Lower leg skin (tissue), 4 donors: ENCODE measurements around the gene TBC1D24. TPM values are rescaled to one million over a fixed set of nuclear protein-coding genes. Genes with fewer than 3 reads are reported as not detected.

Source experiments
- DNase-seq, 2 donors: peaks; one replicate each; pipeline ENCODE4 v3.0.0-alpha.2; 2019; ENCODE audit warnings: low spot score in 2 of 2
- H3K4me3 ChIP-seq: fragments of 200-600 bp; sonication (generic); 2 replicates; pipeline ENCODE4 v1.5.1; 2017; ENCODE audit warnings: mild to moderate bottlenecking, low read depth; ENCODE audit not compliant: poor library complexity, severe bottlenecking
- POLR2A ChIP-seq, 2 donors: fragments of 450-650 bp; IDR thresholded peaks; one replicate each; pipeline ENCODE4 v1.6.1; 2016 to 2017; ENCODE audit warnings: antibody characterized with exemption in 2 of 2, mild to moderate bottlenecking in 1 of 2, moderate library complexity in 1 of 2
- WGBS, 2 donors: methylation state at CpG; one replicate each; pipeline ENCODE4 v1.1.5; 2018; 5-methylcytosine and 5-hydroxymethylcytosine counted together
- intact Hi-C: fragments of 100-400 bp; cut with DNase I; formaldehyde crosslinking; loops from one replicate; pipeline ENCODE4 v1.15.0; 2023; ENCODE audit warnings: low total_unique reads
- total RNA-seq, 4 donors: library from RNA; depleted of rRNA; stranded (reverse); fragments of >200 nt; gene quantifications; one replicate each; pipeline ENCODE4 v1.1.0, GENCODE V29; 2016
- TF ChIP-seq, protein P1 (sequence below), 3 donors: fragments of 450-650 bp; IDR thresholded peaks; one replicate each; pipeline ENCODE4 v1.5.1; 2016; ENCODE audit warnings: antibody characterized with exemption in 3 of 3, mild to moderate bottlenecking in 3 of 3, moderate library complexity in 2 of 3

Gene TBC1D24
- total RNA-seq, 4 donors from 2014 or later = 12.1 to 19.1 (median 15.3) TPM

DNA sequence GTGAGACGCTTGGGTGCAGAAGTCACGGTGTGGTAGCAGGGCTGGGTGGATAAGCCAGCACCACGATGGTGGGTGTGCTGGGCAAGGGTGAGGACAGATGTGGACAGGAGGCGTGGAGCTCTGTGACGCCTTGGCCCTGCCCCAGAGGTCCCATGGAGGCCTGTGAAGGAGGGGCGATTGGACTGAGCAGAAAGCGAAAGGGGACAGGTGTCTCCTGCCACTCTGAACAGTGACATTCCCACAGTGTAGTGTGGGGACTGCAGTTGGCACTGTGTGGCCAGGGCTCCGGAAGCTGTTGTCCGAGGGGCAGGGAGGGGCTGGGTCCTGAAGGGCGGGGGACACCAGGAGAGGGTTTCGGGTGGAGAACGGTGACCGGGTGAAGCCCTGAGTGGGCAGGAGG, 7.3 kb downstream of the TBC1D24 start:
- DNase-seq = no peak
- intact Hi-C loops = no loop called here
- H3K4me3 ChIP-seq = no peak overlapping the region
- TF ChIP-seq, protein P1, sequence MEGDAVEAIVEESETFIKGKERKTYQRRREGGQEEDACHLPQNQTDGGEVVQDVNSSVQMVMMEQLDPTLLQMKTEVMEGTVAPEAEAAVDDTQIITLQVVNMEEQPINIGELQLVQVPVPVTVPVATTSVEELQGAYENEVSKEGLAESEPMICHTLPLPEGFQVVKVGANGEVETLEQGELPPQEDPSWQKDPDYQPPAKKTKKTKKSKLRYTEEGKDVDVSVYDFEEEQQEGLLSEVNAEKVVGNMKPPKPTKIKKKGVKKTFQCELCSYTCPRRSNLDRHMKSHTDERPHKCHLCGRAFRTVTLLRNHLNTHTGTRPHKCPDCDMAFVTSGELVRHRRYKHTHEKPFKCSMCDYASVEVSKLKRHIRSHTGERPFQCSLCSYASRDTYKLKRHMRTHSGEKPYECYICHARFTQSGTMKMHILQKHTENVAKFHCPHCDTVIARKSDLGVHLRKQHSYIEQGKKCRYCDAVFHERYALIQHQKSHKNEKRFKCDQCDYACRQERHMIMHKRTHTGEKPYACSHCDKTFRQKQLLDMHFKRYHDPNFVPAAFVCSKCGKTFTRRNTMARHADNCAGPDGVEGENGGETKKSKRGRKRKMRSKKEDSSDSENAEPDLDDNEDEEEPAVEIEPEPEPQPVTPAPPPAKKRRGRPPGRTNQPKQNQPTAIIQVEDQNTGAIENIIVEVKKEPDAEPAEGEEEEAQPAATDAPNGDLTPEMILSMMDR (IDR thresholded peaks at IDR 0.05) = no peak
- WGBS, 2 donors = 46 to 67% methylated on average over 13 of the region's 13 CpGs

DNA sequence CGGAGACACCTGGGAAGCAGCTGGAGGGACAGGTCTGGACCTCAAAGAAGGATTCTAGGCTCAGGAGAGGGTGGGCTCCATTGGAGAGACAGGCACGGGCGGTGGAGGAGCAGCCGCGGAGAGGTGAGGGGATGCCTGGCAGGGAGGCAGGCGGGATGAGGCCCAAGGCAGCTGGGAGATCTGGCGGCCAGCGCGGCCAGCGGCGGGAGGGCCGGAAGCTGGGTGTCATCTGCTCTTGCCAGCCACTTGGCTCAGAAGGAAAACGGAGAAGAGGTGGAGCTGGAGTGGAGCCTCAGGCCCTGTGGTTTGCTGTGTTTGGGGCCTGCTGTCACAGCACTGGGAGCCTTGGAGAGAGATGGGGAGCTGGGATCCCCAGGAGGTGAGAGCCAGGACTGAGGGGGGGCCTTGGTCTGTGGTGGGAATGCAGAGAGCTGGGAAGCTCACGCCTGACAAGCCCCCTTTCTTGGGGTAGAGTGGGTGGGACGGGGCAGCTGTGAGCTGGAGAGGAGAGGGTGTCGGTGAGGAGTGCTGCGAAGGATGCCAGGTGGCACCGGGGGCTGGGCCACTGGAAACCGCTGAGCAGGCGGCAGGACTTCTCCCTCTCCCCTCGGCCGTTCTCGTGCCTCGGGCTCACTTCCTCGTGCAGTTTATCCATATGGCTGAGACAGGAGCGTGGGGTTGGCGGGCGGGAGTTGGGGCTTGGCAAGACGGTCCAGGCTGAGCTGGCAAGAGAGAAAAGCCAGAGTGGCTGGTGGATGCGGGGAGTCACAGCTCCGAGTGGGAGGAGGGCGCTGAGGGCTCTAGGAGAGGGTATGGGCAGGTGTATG, 8.0 kb downstream of the TBC1D24 start:
- intact Hi-C loops = no loop called here
- TF ChIP-seq, protein P1 (IDR thresholded peaks at IDR 0.05) = no peak
- no peak for TF ChIP-seq POLR2A (IDR thresholded peaks at IDR 0.05)
- 36 to 52% methylated on average over 32 of the region's 32 CpGs for WGBS, 2 donors
- peak in 1 of 2 donors; percentile 94 for DNase-seq
- no peak overlapping the region for H3K4me3 ChIP-seq

DNA sequence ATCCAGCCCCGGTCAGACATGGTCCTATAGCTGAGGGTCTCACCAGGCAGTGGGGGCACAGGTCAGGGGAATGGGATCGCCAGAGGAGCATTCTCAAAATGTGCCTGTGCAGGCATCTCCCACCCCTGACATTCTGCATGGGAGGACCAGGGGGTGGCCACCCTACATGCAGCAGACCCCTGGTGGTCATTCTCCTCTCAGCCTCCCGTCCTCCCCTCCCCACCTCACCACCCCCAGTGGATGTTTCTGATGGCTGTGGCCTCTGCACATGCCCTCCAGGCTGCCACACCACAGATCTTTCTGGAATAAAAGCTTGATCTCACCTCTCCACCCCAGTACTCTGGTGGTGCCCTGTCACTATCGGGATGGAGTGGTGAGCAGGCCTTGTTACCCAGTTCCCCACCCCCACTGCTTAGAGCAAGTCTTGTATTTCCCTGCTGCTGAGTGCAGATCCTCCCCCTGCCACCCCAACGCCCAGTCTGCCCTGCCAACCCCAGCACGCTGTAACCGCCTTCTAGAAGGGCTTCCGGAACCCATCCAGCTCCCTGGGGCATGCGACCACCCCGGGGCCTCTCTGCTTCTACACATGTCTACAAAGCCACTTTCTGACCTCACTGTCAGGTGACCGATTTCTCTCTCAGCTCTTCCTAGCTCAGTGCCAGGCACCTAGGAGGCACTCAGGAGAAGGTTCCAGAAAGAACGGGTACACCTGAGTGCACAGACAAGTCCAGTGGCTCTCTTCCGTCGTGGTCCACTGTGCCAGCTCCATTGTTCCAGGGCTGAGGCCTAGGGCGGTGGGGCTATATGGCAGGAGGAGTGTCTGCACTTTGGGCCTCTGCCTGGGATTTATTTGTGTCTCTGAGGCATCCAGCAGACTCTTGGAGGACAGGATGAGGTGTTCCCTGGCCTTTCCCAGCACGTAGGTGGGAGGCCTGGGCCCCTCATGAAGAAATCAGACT, 9.3 kb downstream of the TBC1D24 start:
- H3K4me3 ChIP-seq = no peak overlapping the region
- TF ChIP-seq, protein P1 (IDR thresholded peaks at IDR 0.05) = no peak
- TF ChIP-seq POLR2A (IDR thresholded peaks at IDR 0.05) = no peak
- WGBS, 2 donors = 81 to 85% methylated on average over 16 of the region's 16 CpGs
- intact Hi-C loops = no loop called here
- DNase-seq = no peak

DNA sequence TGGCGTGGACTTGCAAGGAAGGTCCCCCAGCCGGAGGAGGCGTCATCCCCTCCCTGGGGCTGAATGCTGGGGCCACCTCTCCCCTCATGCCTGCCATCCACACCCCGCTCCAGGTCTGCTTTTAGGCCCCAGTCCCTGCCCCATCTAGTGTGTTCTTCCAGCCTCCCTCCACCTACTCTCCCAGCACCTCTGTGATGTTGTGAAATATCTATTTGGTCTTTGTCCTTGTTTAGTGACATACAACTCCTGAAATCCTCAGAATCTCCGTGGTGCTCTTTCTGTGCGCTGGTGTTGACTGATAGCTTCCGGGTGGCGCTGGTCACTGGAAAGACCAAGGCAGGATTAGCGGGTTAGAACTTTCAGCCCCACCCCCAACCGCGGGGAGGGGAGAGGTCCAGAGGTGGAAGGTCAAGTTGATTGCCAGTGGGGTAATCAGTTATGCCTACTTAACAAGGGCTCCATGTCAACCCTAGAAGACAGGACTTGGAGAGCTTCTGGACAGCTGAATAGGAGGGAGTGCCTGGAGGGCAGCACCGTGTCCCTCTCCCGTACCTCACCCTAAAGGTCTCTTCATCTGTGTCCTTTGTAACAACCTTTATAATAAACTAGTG, 10.1 kb downstream of the TBC1D24 start:
- no peak overlapping the region for H3K4me3 ChIP-seq
- no peak for TF ChIP-seq POLR2A (IDR thresholded peaks at IDR 0.05)
- TF ChIP-seq, protein P1 (IDR thresholded peaks at IDR 0.05) = no peak
- WGBS, 2 donors = 87 to 91% methylated on average over 13 of the region's 13 CpGs
- no peak for DNase-seq
- intact Hi-C loops = no loop called here

DNA sequence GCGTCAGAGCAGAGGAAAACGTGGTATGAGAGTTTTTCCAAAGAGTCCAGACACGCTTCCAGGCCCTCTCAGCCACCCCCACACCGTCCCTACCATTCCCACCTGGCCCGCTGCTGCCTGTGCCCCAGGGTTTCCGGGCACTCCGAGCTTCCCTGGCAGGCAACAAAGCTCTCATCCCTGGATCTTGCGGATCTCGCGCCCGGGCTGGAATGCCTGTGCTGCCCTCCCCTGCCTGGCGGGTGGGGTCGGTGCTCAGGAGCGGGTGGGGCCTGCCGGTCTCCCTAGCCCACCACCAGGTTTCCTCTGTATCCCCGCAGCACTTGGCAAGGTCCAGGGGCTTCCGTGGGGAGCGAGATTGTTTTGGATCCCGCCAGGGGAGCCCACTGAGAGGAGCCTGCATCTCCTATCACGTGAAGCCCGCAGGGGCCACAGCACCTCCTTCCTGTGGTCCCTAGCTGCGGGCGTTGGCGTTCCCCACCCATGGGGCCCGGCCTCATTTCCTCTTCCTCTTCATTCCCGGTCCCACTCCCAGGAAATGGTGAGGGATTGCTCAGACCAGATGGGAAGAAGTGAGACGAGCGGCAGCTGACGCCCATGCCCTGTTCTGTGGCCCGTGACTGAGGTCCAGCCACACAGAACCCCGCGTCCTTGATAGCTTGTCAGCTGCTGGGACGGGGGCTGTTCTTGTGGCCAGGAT, 11.0 kb downstream of the TBC1D24 start:
- intact Hi-C loops = no loop called here
- WGBS, 2 donors = 51 to 60% methylated on average over 27 to 31 of the region's 33 CpGs
- no peak overlapping the region for H3K4me3 ChIP-seq
- no peak for DNase-seq
- TF ChIP-seq, protein P1 (IDR thresholded peaks at IDR 0.05) = no peak
- TF ChIP-seq POLR2A (IDR thresholded peaks at IDR 0.05) = no peak
